SIG-M5 (cell line): ENCODE data around the gene TAF1B.
A peak's percentile ranks its signal among the peaks of the same experiment; 100 is the strongest.
"Not testable (repeated sequence)": the region's sequence is repeated elsewhere in the genome, so short reads cannot be mapped to it uniquely, and the experiment has no call there.

Experiments used
- DNase-seq: peaks from one replicate; lab custom pipeline; 2025; lab: John Stamatoyannopoulos, UW

TAF1B gene

DNA sequence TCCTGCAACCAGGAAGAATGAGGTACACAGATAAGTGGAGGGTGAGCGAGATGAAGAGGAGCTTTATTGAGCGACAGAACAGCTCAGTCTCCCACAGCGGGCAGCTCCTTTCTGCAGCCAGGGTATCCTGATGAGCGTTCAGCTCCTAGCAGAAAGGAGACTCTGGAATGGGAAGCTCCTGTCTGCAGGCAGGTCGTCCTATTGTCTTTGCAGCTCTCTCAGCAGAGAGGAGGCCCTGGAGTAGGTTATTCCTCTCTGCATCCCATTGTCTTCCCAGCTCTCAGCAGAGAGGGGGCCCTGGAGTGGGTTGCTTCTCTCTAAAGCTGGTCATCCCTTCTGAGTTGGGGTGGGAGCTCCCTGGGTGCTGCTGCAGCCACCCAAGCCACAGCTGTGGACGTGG lies 41.2 kb downstream of the TAF1B start:
- DNase-seq = no peak

DNA sequence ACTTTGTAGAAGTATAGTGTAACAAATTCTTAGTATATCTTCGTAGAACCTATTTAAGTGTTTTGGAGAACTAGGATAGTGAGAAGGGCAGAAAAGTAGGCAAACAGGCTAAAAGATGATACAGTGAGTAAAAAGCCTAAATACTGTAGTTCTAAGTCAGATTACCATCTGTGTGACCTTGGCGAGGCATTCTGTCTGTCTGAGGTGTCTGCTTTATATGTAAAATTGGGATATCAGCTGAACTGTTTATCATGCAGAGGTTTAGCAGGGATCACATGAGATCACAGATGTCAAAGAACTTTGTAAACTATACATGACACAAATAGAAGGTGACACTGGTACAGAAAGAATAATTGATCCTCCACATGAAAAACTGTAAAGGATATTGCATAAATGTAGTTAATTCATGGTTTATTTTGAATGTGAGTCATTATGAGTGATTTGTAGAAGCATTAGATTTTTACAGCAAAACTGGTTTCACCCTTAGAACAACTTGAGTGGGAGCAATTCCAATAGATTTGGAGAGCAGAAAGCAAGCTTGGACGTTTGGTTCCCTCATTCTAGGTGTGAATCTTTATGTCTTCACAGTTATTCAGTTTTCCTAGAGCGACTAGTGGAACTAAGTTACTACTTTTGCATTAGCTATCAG lies 41.9 kb downstream of the TAF1B start:
- no peak for DNase-seq

DNA sequence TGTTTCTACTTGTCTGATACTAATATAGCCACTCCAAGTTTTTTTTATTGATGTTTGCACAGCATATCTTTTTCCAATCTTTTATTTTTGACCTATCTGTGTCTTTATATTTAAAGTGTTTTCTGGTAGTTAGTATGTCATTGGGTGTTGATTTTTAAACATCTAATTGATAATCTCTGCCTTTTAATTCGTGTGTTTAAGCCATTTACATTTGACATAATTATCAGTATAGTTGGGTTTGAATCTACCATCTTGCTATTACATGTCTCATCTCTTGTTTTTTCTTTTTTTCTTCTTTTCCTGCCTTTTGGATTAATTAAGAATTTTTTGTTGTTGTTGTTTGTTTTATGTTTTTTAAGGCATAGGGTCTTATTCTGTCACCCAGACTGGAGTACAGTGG lies 44.2 kb downstream of the TAF1B start:
- no peak for DNase-seq

DNA sequence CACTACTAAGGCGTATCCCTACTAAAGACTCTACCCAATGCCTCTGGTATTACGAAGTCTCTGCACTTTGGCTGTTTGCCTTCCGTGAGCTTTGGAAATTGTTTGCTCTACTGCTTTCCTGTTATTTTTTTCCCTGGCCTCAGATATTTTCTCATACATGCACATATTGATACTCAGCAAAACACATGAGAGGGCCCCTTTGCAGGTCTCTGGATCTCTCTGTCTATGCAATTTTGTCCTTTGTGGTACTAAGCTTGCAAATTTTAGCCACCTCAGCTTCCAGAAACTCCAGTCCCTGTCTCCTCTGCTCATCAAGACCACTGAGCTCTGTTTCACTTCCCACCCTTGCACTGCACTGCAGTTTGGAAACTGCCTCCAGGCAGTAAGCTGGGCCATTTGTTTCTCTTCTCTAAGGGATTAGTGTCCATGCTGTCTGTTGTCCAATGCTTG lies 46.6 kb downstream of the TAF1B start:
- no peak for DNase-seq

GRCh38 chr2:9892236-9892635 lies 49.0 kb downstream of the TAF1B start:
- no peak for DNase-seq

GRCh38 chr2:9895669-9896590 lies 52.7 kb downstream of the TAF1B start:
- DNase-seq = no peak

- DNase-seq = peak; percentile 61
These were observed 54.1 kb downstream of the TAF1B start for GRCh38 chr2:9897331-9897737.

GRCh38 chr2:9897846-9898245 lies 54.6 kb downstream of the TAF1B start:
- DNase-seq = no peak

- DNase-seq = no peak
These were observed 62.1 kb downstream of the TAF1B start for GRCh38 chr2:9905413-9905812.

GRCh38 chr2:9907402-9907801 lies 64.1 kb downstream of the TAF1B start:
- DNase-seq = no peak

DNA sequence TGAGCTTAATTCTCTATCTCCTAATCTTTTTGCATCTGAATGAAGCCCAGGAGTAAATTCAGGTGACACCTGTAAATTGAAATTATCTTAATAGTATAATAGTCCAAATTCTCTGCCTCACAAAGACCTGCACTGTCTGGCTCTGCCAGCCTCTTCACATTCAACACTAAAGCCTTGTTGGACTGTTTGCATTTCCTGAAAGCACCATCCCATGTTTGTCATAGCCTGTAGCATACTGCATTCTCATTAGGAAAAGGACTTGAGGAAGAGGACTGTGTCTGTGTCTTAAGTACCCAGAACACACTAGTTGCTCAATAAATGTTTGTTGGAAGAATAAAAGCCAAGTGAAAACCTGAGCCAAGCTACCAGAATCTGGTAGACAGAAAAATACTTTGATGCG lies 65.4 kb downstream of the TAF1B start:
- no peak for DNase-seq

DNA sequence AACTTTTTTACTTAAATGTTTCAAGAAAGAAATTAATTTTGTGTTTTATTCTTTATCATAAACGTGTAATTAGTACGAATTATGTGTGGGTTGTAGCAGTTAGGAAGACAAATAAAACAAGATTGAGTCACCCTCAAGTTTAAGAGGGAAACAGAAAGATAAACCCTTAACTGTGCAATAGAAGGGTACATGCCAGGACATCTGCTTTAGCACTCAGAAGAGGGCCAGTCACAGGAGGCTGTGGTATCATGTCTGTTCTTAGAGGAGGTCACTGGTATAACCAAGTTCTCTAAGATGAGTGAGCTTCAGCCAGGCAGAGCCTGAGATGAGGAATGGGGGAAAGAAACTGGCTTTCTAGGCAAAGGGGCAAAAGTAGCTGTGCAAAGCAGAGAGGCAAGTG lies 65.8 kb downstream of the TAF1B start:
- no peak for DNase-seq

DNA sequence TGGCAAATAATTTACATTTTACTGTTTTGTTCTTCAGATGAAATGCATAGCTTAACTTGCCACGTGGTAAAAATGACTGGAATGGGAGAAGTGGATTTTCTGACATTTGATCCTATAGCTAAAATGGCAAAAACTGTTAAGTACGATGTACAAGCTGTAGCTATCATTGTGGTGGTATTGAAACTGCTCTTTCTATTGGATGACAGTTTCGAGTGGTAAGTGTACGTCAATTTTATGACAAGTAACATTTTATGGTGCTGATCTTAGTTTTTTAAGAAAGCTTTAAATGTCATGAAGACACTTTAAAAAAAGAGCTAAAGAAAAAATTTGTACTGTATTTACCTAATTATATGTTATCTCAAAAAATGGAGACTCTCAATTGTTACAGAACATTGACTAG lies 67.4 kb downstream of the TAF1B start:
- no peak for DNase-seq

DNA sequence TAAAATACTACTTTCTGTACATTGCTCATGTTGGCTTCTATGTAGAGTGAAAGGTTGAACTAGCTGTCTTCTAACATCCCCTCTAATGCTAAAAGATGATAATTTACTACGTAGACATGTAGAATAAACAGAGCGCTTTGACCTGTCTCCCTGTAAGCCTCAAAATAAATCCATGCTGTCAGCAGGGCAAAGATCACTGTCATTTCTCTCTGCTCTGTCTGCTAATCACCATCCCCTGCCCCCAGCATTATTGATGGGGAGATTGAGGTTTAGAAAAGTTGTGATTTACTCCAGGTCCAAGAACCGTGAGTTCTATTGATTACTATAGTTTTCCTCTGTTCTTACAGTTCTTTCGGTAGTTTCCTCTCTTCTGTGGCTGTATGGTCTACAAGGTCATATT lies 69.2 kb downstream of the TAF1B start:
- no peak for DNase-seq

GRCh38 chr2:9914384-9915065 lies 71.3 kb downstream of the TAF1B start:
- DNase-seq = no peak

- no peak for DNase-seq
These were observed 75.0 kb downstream of the TAF1B start for GRCh38 chr2:9918275-9918674.

- DNase-seq = no peak
These were observed 76.2 kb downstream of the TAF1B start for GRCh38 chr2:9919512-9919911.

DNA sequence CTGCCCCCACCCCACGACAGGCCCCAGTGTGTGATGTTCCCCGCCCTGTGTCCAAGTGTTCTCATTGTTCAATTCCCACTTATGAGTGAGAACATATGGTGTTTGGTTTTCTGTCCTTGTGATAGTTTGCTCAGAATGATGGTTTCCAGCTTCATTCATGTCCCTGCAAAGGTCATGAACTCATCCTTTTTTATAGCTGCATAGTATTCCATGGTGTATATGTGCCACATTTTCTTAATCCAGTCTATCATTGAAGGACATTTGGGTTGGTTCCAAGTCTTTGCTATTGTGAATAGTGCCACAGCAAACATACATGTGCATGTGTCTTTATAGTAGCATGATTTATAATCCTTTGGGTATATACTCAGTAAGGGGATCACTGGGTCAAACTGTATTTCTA lies 83.7 kb downstream of the TAF1B start:
- DNase-seq = not testable (repeated sequence)

DNA sequence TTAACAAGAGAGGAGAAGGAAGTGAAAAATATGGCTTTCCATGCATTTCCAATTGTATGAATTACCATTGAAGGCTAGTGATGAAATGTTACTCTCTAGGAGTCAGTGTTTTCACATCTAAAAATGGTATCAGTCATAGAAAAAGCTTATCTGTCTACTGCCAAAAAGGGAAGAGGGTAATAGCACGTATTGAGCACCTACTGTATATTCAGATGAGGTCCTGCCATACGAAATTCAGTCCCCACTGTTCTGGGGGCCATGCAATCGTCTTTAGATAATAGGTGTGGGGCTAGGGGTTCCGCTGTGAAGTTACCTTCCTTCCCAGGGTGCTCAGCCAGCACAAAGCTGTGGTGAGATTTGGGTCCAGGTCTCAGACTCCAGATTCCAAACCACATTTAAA lies 94.0 kb downstream of the TAF1B start:
- no peak for DNase-seq

DNA sequence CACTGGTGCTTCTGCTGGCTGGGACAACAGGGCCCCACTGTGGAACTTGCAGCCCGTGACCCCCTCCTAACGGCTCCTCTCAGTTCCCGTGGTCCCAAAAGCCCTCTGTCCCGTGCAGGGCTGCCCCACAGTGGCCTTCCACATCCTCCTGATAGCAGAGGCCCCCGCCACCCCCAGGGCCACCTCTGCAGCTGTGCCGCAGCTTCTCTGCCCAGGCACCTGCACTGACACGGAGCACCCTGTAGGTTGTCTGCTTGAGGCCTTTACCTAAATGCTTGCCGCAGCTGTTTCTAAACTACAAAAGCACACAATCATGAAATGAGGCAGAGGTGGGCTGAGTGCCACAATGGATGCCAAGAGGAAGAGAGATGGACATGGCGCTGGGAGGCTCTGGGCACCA lies 94.7 kb downstream of the TAF1B start:
- DNase-seq = no peak

GRCh38 chr2:9939587-9940485 lies 96.6 kb downstream of the TAF1B start:
- no peak for DNase-seq
